GM19324 (cell line): ENCODE data around the gene EIPR1.

Source experiments
- ATAC-seq: cut with Tn5 transposase; IDR thresholded peaks from one replicate; pipeline ENCODE4 v1.9.1; 2021; ENCODE audit warnings: mild to moderate bottlenecking, moderate library complexity; ENCODE audit not compliant: unreplicated experiment, low FRiP score

EIPR1 gene

DNA sequence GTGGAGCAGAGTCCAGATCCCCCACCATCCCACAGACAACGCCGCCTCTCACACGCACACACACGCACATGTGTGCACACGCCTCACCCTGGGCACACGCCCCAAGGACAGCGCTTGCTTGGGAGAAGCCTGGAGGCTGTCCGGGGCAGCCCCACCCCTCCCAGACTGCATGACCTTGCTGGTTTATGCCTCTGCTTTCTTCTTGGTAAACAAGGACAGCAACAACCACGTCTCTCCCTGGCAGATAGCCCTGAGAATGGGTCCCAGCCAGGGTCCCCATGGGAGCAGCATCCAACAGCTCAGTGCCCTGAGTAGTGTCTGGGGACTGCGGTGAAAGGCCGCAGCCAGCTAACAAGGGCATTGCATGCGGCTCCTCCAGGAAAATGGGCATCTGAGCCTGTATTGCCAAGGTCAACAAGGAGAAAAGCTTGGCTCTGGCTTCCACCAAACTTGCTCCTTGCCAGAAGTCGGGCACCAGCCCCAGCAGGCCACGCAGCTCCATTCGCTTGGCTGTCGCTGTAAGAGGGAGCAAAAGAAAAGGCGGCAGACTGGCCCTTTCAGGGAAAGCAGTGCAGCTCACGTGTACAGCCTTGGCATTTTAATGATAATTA lies 234.6 kb downstream of the EIPR1 start:
- no peak for ATAC-seq

GRCh38 chr2:3142210-3142609 lies 235.4 kb downstream of the EIPR1 start:
- no peak for ATAC-seq

- ATAC-seq = no peak
Observed at GRCh38 chr2:3141696-3142095, 235.9 kb downstream of the EIPR1 start.

- no peak for ATAC-seq
Observed at GRCh38 chr2:3139906-3140305, 237.7 kb downstream of the EIPR1 start.
